Nephron (organoid): Measurements from ENCODE around the gene EID3.
A peak's percentile ranks its signal among the peaks of the same experiment; 100 is the strongest.

Experiments used
- H3K27ac Mint-ChIP-seq, 3 experiments: 2 replicates each; pipeline ENCODE4 v1.8.0; 2020; ENCODE audit warnings: mixed read lengths in 3 of 3, mild to moderate bottlenecking in 2 of 3, moderate library complexity in 1 of 3
- H3K27me3 Mint-ChIP-seq: 2 replicates; pipeline ENCODE4 v1.8.0; 2021; ENCODE audit warnings: low read depth, mild to moderate bottlenecking, moderate library complexity, mixed read lengths
- H3K36me3 Mint-ChIP-seq: 2 replicates; pipeline ENCODE4 v1.8.0; 2020; ENCODE audit warnings: low read depth, mixed read lengths
- H3K4me1 Mint-ChIP-seq: 2 replicates; pipeline ENCODE4 v1.8.0; 2020; ENCODE audit warnings: mixed read lengths
- H3K4me3 Mint-ChIP-seq, 3 experiments: 2 replicates each; pipeline ENCODE4 v1.8.0; 2020; ENCODE audit warnings: mild to moderate bottlenecking in 3 of 3, mixed read lengths in 3 of 3, moderate library complexity in 2 of 3
- H3K9me3 Mint-ChIP-seq: 2 replicates; pipeline ENCODE4 v1.8.0; 2020; ENCODE audit warnings: mixed read lengths
- TF ChIP-seq, protein P1 (sequence below), 3 experiments: fragments of 200-600 bp; sonication (generic); IDR thresholded peaks; one replicate each; pipeline ENCODE4 v1.5.0; 2021; ENCODE audit warnings: antibody characterized with exemption in 3 of 3; ENCODE audit not compliant: unreplicated experiment in 3 of 3

The EID3 gene

DNA sequence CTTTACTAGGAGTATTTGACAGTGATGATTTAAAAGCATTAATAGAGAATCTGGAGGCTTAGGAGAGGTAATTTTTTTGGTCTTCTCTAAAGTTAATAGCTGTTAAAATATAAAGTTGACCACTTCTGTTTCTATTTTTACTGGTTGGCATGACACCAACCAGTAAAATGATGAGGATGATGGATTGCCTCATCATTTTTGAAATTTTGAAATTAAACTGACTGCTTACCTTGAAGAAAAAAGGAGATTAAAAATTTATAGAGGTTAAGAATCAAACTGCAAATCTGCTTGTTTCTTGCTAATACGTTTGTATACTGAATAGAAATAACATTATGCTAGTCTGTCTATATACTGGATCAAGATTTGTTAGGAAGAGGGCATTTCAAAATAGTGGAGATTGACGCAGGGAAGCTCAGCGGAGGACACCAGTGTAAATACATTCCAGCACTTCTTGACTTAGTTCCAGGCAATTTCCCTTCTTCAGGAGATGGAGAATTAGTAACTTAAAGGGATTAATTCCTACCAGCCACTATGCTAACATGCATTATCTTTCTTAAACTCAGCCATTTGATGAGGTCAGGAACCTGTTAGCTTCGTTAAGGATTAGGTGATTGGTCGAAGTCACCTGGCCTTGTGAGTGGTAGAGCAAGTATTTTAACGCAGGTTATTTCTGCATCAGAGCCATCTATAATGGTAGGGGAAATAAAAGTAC lies 3.6 kb downstream of the EID3 start:
- Mint-ChIP-seq H3K36me3 (peaks cover 53% of the 10 kb centered on the region), H3K4me1 (peaks cover 48% of the 10 kb centered on the region), H3K27me3 (no peaks in the 10 kb centered on the region), H3K27ac (peak overlapping the region; percentile 46 to 84 (median 48)), H3K4me3 (no peak overlapping the region), H3K9me3 (no peaks in the 10 kb centered on the region)
- TF ChIP-seq, protein P1, sequence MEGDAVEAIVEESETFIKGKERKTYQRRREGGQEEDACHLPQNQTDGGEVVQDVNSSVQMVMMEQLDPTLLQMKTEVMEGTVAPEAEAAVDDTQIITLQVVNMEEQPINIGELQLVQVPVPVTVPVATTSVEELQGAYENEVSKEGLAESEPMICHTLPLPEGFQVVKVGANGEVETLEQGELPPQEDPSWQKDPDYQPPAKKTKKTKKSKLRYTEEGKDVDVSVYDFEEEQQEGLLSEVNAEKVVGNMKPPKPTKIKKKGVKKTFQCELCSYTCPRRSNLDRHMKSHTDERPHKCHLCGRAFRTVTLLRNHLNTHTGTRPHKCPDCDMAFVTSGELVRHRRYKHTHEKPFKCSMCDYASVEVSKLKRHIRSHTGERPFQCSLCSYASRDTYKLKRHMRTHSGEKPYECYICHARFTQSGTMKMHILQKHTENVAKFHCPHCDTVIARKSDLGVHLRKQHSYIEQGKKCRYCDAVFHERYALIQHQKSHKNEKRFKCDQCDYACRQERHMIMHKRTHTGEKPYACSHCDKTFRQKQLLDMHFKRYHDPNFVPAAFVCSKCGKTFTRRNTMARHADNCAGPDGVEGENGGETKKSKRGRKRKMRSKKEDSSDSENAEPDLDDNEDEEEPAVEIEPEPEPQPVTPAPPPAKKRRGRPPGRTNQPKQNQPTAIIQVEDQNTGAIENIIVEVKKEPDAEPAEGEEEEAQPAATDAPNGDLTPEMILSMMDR (IDR thresholded peaks at IDR 0.05; ENCODE audit: unreplicated experiment in 3 of 3): no peak

- TF ChIP-seq, protein P1 (IDR thresholded peaks at IDR 0.05; ENCODE audit: unreplicated experiment in 3 of 3): no peak
- peaks cover 48% of the 10 kb centered on the region for H3K4me1 Mint-ChIP-seq
Measured at GRCh38 chr12:104307655-104308000, 4.1 kb downstream of the EID3 start.

DNA sequence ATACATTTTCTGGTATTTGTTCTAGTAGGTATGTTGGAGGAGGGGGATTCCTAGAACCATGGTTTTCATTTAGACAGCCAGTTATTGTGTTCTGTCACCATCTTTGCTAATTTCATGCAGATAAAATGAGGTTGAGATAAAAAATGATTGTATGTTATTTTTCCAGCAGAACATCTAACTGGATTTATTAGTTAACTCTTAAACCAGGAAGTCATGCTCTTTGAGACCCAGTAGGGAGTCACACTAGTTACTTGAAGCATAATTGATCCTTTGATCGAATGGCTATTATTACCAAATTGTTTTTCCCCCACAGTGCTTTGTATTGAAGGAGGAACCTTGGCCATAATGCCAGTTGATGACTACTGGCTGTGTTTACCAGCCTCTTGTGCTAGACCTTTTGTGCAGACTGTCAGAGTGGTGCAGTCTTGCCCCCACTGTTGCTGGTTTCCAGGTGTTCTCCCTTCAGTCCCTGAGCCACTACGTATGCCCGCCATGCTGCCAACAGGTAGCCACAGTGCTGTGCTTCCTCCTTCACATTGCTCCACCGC lies 6.0 kb downstream of the EID3 start:
- peaks cover 48% of the 10 kb centered on the region for H3K36me3 Mint-ChIP-seq
- H3K27me3 Mint-ChIP-seq: no peaks in the 10 kb centered on the region
- no peak overlapping the region for H3K27ac Mint-ChIP-seq
- peaks cover 32% of the 10 kb centered on the region for H3K4me1 Mint-ChIP-seq
- H3K9me3 Mint-ChIP-seq: no peaks in the 10 kb centered on the region
- TF ChIP-seq, protein P1 (IDR thresholded peaks at IDR 0.05; ENCODE audit: unreplicated experiment in 3 of 3): no peak
- no peak overlapping the region for H3K4me3 Mint-ChIP-seq

More at GRCh38 chr12:104307655-104308000, 4.1 kb downstream of the EID3 start:
- no peaks in the 10 kb centered on the region for H3K9me3 Mint-ChIP-seq
- peak overlapping the region; percentile 46 to 84 (median 48) for H3K27ac Mint-ChIP-seq
- H3K27me3 Mint-ChIP-seq: no peaks in the 10 kb centered on the region
- H3K4me3 Mint-ChIP-seq: no peak overlapping the region
- peaks cover 54% of the 10 kb centered on the region for H3K36me3 Mint-ChIP-seq

DNA sequence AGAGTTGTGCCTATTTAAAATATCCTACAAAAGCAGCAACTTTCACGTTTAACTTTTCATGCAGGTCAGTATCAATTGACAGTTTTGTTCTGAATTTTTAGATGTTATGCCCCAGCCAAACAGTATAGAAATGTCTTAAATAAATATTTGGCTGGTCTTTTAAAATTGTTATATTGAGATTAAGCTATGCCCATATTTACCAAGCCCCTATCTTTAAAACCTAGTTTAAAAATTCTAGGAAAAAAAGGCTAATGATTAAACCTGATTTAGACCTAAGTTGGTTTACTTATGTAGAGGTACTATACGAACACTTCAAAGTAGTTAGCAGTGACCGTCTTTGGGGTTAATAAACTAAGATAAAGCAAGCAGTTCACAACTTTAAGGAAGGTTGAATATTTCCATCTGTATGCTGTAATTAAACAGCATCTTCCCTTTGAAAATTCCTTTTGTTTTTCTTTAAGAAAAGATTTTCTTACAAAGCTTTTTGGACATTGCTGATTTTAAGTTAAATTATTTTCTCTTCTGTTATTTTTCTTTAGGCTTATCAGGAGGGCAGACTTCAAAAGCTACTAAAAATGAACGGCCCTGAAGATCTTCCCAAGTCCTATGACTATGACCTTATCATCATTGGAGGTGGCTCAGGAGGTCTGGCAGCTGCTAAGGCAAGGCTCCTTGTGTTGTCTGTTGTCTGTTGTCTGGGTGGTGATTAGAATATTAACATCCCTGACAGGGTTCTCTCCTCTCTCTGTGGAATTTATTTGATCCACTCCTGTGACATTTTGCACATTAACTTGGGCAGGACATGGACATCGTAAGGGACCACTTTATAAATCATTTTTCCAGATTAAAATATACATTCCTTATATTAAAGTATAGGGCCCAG lies 7.5 kb downstream of the EID3 start:
- no peaks in the 10 kb centered on the region for H3K27me3 Mint-ChIP-seq

GRCh38 chr12:104312202-104312601 lies 8.7 kb downstream of the EID3 start:
- TF ChIP-seq, protein P1 (IDR thresholded peaks at IDR 0.05; ENCODE audit: unreplicated experiment in 3 of 3): no peak
- Mint-ChIP-seq H3K27ac (no peak overlapping the region), H3K36me3 (peaks cover 57% of the 10 kb centered on the region), H3K4me1 (peaks cover 5% of the 10 kb centered on the region), H3K27me3 (no peaks in the 10 kb centered on the region), H3K9me3 (no peaks in the 10 kb centered on the region), H3K4me3 (no peak overlapping the region)

More for the DNA sequence above, 7.5 kb downstream of the EID3 start:
- H3K4me1 Mint-ChIP-seq: peaks cover 17% of the 10 kb centered on the region
- H3K27ac Mint-ChIP-seq: no peak overlapping the region
- H3K9me3 Mint-ChIP-seq: no peaks in the 10 kb centered on the region
- H3K36me3 Mint-ChIP-seq: peaks cover 50% of the 10 kb centered on the region
- H3K4me3 Mint-ChIP-seq: no peak overlapping the region
- TF ChIP-seq, protein P1 (IDR thresholded peaks at IDR 0.05; ENCODE audit: unreplicated experiment in 3 of 3): no peak
